SW 1271 (cell line): ENCODE measurements around the gene FKBP5.
A peak's percentile ranks its signal among the peaks of the same experiment; 100 is the strongest.
"Not testable (repeated sequence)": the region's sequence is repeated elsewhere in the genome, so short reads cannot be mapped to it uniquely, and the experiment has no call there.

Experiments used
- DNase-seq, 2 experiments: peaks; one replicate each; lab custom pipeline; 2025; lab: John Stamatoyannopoulos, UW

FKBP5 gene

GRCh38 chr6:35723587-35723986 is 34.9 kb upstream of the FKBP5 start:
- no peak for DNase-seq

DNA sequence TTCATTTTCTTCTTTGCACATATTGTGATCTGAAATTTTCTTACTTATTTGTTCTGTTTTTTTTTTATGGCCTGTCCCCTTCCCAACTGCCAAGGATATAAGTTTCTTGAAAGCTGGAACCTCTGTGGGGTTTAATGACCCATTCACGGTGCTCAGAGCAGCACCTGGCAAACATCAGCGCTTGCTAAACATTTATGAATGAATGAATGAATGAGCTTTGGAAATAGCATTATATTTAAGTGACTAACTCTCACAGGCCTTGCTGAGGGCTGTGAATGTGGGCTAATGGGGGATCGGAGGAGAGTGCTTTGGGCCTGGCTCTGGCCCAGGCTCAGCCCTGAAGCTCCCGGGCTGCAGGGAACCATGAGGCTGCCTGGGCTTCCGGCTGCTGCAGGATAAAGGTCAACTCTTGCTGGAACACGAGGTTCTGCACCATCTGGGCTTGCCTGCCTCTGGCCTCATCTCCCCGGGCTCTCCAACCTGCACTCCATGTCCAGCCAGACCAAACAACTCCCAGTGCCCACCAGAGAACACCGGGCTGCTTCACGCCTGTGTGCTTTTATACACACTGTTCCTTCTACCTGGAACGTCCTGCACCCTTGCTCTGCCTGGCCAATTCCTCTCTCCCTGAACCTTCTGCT is 33.5 kb upstream of the FKBP5 start:
- no peak for DNase-seq

DNA sequence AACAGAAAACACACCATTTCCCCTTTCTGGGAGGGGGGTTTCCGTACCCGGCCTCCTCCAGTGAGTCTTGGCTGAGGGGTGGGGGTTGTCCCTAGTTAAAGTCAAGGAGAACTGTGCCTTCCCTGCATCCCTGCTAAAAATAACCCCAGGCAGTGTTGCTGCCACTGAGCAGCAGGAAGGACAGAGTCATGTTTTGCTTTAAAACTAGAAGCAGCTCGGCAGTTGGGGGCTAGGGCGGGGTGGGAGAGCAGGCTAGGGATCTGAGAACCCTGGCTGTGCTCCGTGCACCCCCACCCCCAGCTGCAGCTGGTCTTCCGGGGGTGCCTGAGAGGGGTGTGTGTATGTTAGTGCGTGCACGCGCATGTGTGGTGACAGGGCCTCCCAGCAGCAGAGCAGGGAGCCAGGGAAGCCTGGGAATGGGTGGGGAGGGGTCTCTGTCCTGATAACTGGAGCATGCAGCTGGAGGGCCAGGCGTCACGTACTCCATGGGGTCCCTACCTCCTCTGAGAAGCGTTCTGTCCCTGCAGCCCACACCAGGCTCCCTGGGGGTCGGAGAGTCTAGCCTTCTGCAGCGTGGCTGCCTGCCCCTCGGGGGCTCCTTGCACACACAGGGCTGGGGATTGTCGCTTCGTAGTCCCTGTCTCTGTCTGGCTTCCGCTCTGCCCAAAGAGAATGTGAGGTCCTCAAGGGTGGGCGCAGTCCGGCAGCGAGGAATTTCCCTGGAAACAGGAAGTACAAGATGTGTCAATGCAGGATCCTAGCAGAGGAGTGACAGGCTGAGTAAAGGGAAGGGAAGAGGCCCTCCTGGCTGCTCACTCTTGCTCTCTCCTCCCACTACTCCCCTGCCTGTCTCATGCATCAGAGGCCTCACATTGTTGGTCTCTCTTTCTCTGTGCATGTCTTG is 31.4 kb upstream of the FKBP5 start:
- DNase-seq = no peak

- no peak for DNase-seq
Observed at GRCh38 chr6:35719404-35719829, 30.7 kb upstream of the FKBP5 start.

DNA sequence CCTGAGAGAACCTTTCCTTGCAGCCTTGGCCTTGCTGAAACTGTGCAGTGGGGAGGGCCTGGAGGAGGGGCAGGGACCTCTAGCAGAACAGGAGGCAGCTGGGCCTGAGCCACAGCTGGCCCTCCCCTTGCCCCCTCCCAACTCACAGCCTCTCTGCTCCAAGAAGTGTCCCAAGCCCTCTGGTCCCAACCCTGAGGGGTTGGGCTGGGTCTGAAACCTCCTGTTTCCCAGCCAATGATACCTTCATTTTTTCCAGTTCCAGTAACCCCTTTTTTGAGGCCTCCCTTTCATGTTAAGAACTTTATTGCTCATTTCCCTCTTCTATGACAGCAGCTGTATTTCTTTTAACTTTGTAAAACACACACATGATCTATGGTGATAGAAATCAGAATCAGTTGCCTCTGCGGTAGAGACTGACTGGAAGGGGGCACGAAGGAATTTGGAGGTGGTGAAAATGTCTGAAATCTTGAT is 30.2 kb upstream of the FKBP5 start:
- no peak for DNase-seq

DNA sequence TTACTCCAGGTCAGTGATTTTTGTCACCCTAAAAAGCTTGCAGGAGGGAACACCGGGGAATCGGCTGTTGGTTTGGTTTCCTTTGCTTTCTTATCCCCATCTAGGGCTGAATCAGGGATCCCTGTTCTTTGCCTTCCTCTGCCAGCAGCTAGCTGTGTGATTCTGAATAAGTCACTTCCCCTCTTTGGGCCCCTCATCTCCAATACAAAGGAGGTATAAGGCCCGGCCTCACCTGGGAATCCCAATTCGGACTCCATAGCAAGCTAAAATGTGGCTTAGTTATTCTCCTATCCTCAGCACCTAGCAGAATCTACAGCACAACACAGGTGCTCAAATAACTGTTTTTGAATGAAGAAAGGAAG is 29.6 kb upstream of the FKBP5 start:
- DNase-seq = no peak

GRCh38 chr6:35717449-35718374 is 29.0 kb upstream of the FKBP5 start:
- DNase-seq = no peak

DNA sequence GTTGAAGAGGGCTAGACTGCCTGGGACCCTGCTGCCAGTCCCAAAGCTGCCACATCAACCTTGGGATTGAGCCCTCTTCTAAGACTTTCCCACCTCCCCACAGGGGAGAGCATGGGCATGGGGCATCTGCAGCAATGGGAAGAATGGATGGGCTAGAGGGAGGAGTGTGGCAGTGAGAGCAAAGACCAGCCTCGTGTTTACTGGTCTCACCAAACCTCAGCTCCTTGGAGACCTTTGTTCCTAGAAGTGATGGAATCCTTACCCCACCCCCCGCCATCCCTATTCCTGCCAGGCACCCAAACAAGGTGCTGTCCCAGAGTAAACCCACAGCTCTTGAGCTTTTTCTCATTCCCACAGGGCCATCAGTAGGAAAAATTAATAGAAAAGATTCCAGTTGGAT is 28.1 kb upstream of the FKBP5 start:
- DNase-seq = no peak

DNA sequence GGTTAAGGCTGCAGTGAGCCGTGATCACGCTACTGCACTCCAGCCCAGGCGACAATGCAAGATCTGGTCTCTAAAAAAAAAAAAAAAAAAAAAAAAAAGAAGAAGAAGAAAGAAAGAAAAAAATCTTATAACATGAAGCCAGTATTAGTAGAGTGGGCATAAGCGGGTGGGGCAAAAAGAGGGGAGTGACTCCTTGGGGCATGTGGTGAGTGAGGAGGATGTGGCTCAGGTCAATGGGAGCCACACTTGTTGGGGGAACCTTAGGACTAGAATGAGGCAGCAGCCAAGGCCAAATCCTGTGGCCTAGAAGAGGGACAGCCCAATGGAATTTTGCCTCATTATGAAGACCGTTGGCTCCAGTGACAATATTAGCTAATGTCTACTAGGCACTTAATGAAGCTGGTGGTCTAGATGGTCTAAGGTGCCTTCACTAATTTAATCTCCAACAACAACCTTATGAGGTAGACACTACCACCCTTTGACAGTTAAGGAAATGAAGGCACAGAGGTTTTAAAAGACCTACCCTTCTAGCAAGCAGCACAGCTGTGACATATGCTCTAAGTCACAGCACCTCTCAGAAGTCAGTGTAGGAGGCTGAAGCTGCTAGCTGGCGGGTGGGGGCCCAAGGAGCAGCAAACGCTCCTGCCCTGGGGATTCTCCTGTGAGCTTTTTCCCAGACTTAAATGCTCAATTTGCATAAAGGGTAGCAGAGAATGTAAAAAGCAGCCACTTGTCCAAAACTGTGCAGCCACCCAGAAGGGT is 24.5 kb upstream of the FKBP5 start:
- no peak for DNase-seq

DNA sequence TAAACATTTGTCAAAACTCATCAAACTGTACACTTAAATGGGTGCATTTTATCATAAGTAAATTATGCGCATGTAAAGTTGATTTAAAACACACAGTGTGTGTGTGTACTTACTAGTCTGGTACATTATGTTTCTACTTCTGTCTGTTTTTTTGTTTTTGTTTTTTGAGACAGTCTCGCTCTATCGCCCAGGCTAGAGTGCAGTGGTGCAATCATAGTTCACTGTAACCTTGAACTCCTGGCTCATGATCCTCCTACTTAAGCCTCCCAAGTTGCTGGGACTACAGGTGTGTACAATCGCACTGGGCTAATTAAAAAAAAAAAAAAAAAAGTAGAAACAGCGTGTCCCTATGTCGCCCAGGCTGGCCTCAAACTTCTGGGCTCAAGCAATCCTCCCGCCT is 23.0 kb upstream of the FKBP5 start:
- no peak for DNase-seq

GRCh38 chr6:35710241-35710847 is 21.6 kb upstream of the FKBP5 start:
- no peak for DNase-seq

DNA sequence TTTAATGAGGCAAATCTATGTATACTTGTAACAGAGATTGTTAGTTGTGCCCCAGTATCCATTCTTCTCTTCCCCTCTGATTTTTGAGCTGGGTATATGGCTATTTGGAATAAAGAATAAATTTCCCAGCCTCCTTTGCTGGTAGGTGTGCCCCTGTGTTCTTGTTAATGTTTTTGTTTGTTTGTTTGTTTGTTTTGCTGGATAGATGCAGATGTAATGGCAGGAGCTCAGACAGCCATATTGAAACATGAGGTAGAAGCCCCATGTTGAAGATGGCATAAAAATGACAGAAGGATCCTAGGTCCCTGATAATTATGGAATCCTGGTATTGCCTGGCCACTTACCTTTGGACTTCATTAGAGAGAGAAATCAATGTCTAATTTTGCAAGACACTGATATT is 19.9 kb upstream of the FKBP5 start:
- no peak for DNase-seq

DNA sequence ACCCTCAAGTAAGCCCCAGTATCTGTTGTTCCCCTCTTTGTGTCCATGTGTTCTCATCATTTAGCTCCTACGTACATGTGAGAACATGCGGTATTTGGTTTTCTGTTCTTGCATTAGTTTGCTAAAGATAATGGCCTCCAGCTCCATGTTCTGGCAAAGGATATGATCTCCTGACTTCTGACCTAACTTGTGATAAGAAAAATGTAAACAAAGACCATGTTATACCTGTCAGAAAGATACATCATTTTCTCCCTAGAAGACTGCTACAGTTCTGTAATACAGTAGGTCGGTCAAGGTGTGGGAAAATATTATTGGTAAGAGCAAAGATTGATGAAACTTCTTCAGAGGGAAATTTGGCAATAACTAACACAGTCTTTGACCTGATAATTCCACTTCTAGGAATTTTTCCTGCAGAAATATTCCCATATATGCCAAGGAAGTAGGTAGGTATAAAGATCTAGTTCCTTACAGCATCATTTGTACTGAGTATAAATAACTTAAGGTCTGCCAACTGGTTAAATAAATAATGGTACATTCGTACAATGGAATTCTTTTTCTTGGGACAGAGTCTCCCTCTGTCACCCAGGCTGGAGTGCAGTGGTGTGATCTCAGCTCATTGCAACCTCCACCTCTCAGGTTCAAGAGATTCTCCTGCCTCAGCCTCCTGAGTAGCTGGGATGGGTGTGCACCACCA is 19.1 kb upstream of the FKBP5 start:
- no peak for DNase-seq

GRCh38 chr6:35706468-35706867 is 17.8 kb upstream of the FKBP5 start:
- DNase-seq = no peak

- DNase-seq = no peak
Observed at GRCh38 chr6:35703554-35703953, 14.8 kb upstream of the FKBP5 start.

DNA sequence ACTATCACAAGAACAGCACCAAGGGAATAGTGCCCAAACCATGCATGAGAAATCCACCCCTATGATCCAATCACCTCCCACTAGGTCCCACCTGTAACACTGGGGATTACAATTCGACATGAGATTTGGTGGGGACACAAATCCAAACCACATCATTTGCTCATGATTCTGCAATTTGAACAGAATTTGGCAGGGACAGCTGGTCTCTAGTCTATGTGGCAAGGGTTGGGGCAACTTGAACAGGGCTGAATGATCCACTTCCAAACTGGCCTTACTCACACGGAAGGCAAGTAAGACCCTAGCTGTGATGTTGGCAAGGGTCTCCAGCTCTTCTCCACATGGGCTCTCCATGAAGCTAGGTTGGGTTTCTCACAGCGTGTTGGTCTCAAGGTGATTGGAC is 10.1 kb upstream of the FKBP5 start:
- DNase-seq = no peak

- DNase-seq = not testable (repeated sequence)
Observed at GRCh38 chr6:35698430-35698829, 9.7 kb upstream of the FKBP5 start.

- peak in 1 of 2 experiments; percentile 23 for DNase-seq
Observed at GRCh38 chr6:35694462-35694861, 5.7 kb upstream of the FKBP5 start.

- DNase-seq = no peak
Observed at GRCh38 chr6:35691027-35691824, 2.5 kb upstream of the FKBP5 start.

DNA sequence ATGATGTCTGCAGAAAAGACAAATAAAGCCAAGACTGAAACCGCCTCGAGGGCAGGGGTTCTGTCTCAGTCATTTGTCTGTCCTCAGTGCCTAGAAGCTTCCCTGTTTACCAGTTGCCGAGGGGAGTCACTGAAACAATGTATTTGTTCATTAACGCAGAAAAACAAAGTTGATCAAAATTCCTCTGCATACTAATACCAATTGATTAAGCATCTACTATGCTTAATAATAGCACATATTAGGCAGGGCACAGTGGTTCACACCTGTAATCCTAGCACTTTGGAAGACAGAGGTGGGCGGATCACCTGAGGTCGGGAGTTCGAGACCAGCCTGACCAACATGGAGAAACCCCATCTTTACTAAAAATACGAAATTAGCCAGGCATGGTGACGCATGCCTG is 1.8 kb upstream of the FKBP5 start:
- DNase-seq = no peak
